H1 (cell line): ENCODE data around the gene DYNC1H1. TPM values are rescaled to one million over a fixed set of nuclear protein-coding genes. Genes with fewer than 3 reads are reported as not detected.

Experiments used
- CTCF ChIA-PET: fragments of 300-600 bp; sonication (Branson Sonifier 250); formaldehyde crosslinking; loops from one replicate; lab custom pipeline; 2021; ENCODE audit not compliant: partially characterized antibody; lab: Charles Lee
- POLR2A ChIA-PET: fragments of 300-600 bp; sonication (Branson Sonifier 250); formaldehyde crosslinking; loops from one replicate; lab custom pipeline; 2021; ENCODE audit warnings: inconsistent platforms; ENCODE audit not compliant: partially characterized antibody; lab: Charles Lee
- DNase-seq, 2 experiments: peaks; one replicate each; pipeline versions ENCODE4 v3.0.0 to v3.0.0-alpha.2; 2010 to 2022; ENCODE audit warnings: low spot score in 2 of 2, low read depth in 1 of 2, mixed read lengths in 1 of 2
- FAIRE-seq: peaks from 2 replicates; lab custom pipeline; 2011; peaks lifted over from hg19 to GRCh38; lab: Jason Lieb, UNC
- H2AFZ ChIP-seq: 2 replicates; pipeline ENCODE4 v1.8.1; 2012; ENCODE audit warnings: low read length, inconsistent platforms
- H2AK5ac ChIP-seq: 2 replicates; pipeline ENCODE4 v1.6.1; 2013; ENCODE audit warnings: low read depth, low read length
- H2BK120ac ChIP-seq: replicated peaks from 2 replicates; pipeline ENCODE3; 2013; ENCODE audit warnings: low read depth, low read length, inconsistent platforms
- H2BK12ac ChIP-seq: 2 replicates; pipeline ENCODE4 v1.6.1; 2013; ENCODE audit warnings: low read depth, low read length
- H2BK15ac ChIP-seq: 2 replicates; pipeline ENCODE4 v1.6.1; 2013; ENCODE audit warnings: low read length
- H2BK20ac ChIP-seq: 2 replicates; pipeline ENCODE4 v1.6.1; 2013; ENCODE audit warnings: low read length
- H2BK5ac ChIP-seq: 2 replicates; pipeline ENCODE4 v1.6.1; 2013; ENCODE audit warnings: low read depth, low read length
- H3K14ac ChIP-seq: 2 replicates; pipeline ENCODE4 v1.6.1; 2013; ENCODE audit warnings: inconsistent platforms; ENCODE audit not compliant: insufficient read length
- H3K18ac ChIP-seq: 2 replicates; pipeline ENCODE4 v1.6.1; 2013; ENCODE audit warnings: low read length; ENCODE audit errors: extremely low read depth
- H3K23ac ChIP-seq: 2 replicates; pipeline ENCODE4 v1.6.1; 2013; ENCODE audit warnings: inconsistent platforms; ENCODE audit not compliant: insufficient read length
- H3K23me2 ChIP-seq: 2 replicates; pipeline ENCODE4 v1.6.1; 2013; ENCODE audit warnings: low read depth, low read length
- H3K27ac ChIP-seq: 2 replicates; pipeline ENCODE4 v1.6.1; 2011; ENCODE audit warnings: low read depth, low read length, inconsistent platforms
- H3K27me3 ChIP-seq, 4 experiments: replicated peaks in 1 of 4; 1 replicate in 1 of 4; 2 replicates in 3 of 4; pipeline versions ENCODE4 v1.6.1 to v1.8.1; 2011 to 2013; ENCODE audit warnings: low read length in 3 of 4, mild to moderate bottlenecking in 3 of 4, inconsistent platforms in 2 of 4, mixed read lengths in 2 of 4, moderate library complexity in 1 of 4; ENCODE audit not compliant: control insufficient read depth in 3 of 4, insufficient read depth in 3 of 4; ENCODE audit errors: extremely low read depth in 1 of 4
- H3K36me3 ChIP-seq, 4 experiments: 2 replicates each; pipeline versions ENCODE4 v1.6.1 to v1.8.1; 2011 to 2013; ENCODE audit warnings: mild to moderate bottlenecking in 4 of 4, low read length in 3 of 4, moderate library complexity in 2 of 4, control low read depth in 1 of 4, inconsistent platforms in 1 of 4; ENCODE audit not compliant: insufficient read depth in 4 of 4, control insufficient read depth in 2 of 4
- H3K4ac ChIP-seq: replicated peaks from 2 replicates; pipeline ENCODE3; 2013; ENCODE audit warnings: low read length, low read depth, mixed read lengths, inconsistent platforms; ENCODE audit not compliant: insufficient read length
- H3K4me1 ChIP-seq, 4 experiments: replicated peaks in 1 of 4; 1 replicate in 1 of 4; 2 replicates in 3 of 4; pipeline versions ENCODE4 v1.6.1 to v1.8.1; 2011 to 2013; ENCODE audit warnings: low read length in 3 of 4, inconsistent platforms in 2 of 4, mixed read lengths in 1 of 4; ENCODE audit not compliant: insufficient read depth in 4 of 4, control insufficient read depth in 3 of 4
- H3K4me2 ChIP-seq, 2 experiments: 2 replicates each; pipeline versions ENCODE4 v1.6.1 to v1.8.1; 2011 to 2013; ENCODE audit warnings: low read depth in 2 of 2, low read length in 2 of 2, control low read depth in 1 of 2, inconsistent platforms in 1 of 2, mild to moderate bottlenecking in 1 of 2; ENCODE audit not compliant: insufficient read depth in 1 of 2
- H3K4me3 ChIP-seq, 4 experiments: fragments of 200-600, 300-600 bp in 1 of 4; sonication (generic), shearing (Covaris generic), sonication (Bioruptor Twin) in 1 of 4; 2 replicates each; pipeline versions ENCODE4 v1.5.1 to v1.8.1; 2011 to 2016; ENCODE audit warnings: low read length in 4 of 4, low read depth in 3 of 4, control low read depth in 2 of 4, inconsistent platforms in 2 of 4, mild to moderate bottlenecking in 2 of 4, mixed read lengths in 1 of 4, moderate library complexity in 1 of 4; ENCODE audit not compliant: insufficient read depth in 2 of 4; ENCODE audit errors: extremely low read depth in 1 of 4
- H3K56ac ChIP-seq: replicated peaks from 2 replicates; pipeline ENCODE3; 2013; ENCODE audit warnings: low read depth, mild to moderate bottlenecking, mixed read lengths, low read length, inconsistent platforms; ENCODE audit not compliant: insufficient read length
- H3K79me1 ChIP-seq: 2 replicates; pipeline ENCODE4 v1.6.1; 2013; ENCODE audit warnings: low read depth, low read length, control low read depth
- H3K79me2 ChIP-seq, 2 experiments: 2 replicates each; pipeline versions ENCODE4 v1.6.1 to v1.8.1; 2012 to 2013; ENCODE audit warnings: low read length in 2 of 2, mild to moderate bottlenecking in 2 of 2, inconsistent platforms in 1 of 2; ENCODE audit not compliant: insufficient read depth in 2 of 2, control insufficient read depth in 1 of 2
- H3K9ac ChIP-seq, 4 experiments: replicated peaks in 1 of 4; 1 replicate in 1 of 4; 2 replicates in 3 of 4; pipeline versions ENCODE4 v1.6.1 to v1.8.1; 2011 to 2013; ENCODE audit warnings: low read depth in 3 of 4, low read length in 3 of 4, control low read depth in 2 of 4, mild to moderate bottlenecking in 2 of 4, moderate library complexity in 2 of 4, inconsistent platforms in 1 of 4; ENCODE audit errors: extremely low read depth in 1 of 4
- H3K9me3 ChIP-seq, 2 experiments: 2 replicates each; pipeline versions ENCODE4 v1.6.1 to v1.8.1; 2012 to 2013; ENCODE audit warnings: mild to moderate bottlenecking in 2 of 2, moderate library complexity in 2 of 2, control low read depth in 1 of 2, inconsistent platforms in 1 of 2, low read depth in 1 of 2, low read length in 1 of 2, mixed read lengths in 1 of 2; ENCODE audit not compliant: insufficient read depth in 2 of 2
- H4K20me1 ChIP-seq, 2 experiments: replicated peaks in 1 of 2; 2 replicates each; pipeline versions ENCODE3 to v1.8.1; 2011 to 2013; ENCODE audit warnings: inconsistent platforms in 2 of 2, low read length in 2 of 2, mild to moderate bottlenecking in 1 of 2; ENCODE audit not compliant: insufficient read depth in 2 of 2, control insufficient read depth in 1 of 2
- H4K5ac ChIP-seq: 2 replicates; pipeline ENCODE4 v1.6.1; 2013; ENCODE audit warnings: low read length, low read depth, mixed read lengths, inconsistent platforms; ENCODE audit not compliant: insufficient read length
- H4K8ac ChIP-seq: 2 replicates; pipeline ENCODE4 v1.8.0; 2013; ENCODE audit warnings: mild to moderate bottlenecking, moderate library complexity, low read length, inconsistent platforms; ENCODE audit not compliant: insufficient read depth; ENCODE audit errors: extremely low read depth
- H4K91ac ChIP-seq: replicated peaks from 2 replicates; pipeline ENCODE3; 2013; ENCODE audit warnings: low read length, mixed read lengths, inconsistent platforms; ENCODE audit not compliant: insufficient read length
- MAFK ChIP-seq: IDR thresholded peaks from 2 replicates; pipeline ENCODE4 v1.6.1; 2012; ENCODE audit warnings: low read depth, mild to moderate bottlenecking, improper control_type of control experiment, low read length
- PHF8 ChIP-seq: fragments of 200-600 bp; sonication (generic); conservative IDR thresholded peaks from 2 replicates; pipeline ENCODE4 v1.7.1; 2012; ENCODE audit warnings: low read depth, mild to moderate bottlenecking, inconsistent platforms, low read length, moderate library complexity
- POLR2AphosphoS5 ChIP-seq: IDR thresholded peaks from 2 replicates; pipeline ENCODE4 v1.6.1; 2011; ENCODE audit warnings: low read depth, low read length
- SIN3A ChIP-seq, 2 experiments: IDR thresholded peaks in 1 of 2; conservative IDR thresholded peaks in 1 of 2; 2 replicates each; pipeline ENCODE4 v1.6.1; 2011 to 2012; ENCODE audit warnings: low read length in 2 of 2, improper control_type of control experiment in 1 of 2, low read depth in 1 of 2, mild to moderate bottlenecking in 1 of 2
- TBP ChIP-seq: IDR thresholded peaks from 2 replicates; pipeline ENCODE4 v1.6.1; 2011; ENCODE audit warnings: low read depth, low read length, improper control_type of control experiment
- WGBS, 2 experiments: shearing (Covaris generic) in 1 of 2; methylation state at CpG; one replicate each; pipeline versions ENCODE4 v1.1.6 to v1.1.7; 2013 to 2015; ENCODE audit warnings: low lambda C conversion rate in 2 of 2, mixed read lengths in 2 of 2, inconsistent platforms in 1 of 2, low coverage in 1 of 2, missing lambda C conversion rate in 1 of 2; ENCODE audit not compliant: insufficient replicate concordance in 2 of 2, insufficient coverage in 1 of 2, insufficient read length in 1 of 2; ENCODE audit errors: extremely low coverage in 1 of 2, missing lambda C conversion rate in 1 of 2; 5-methylcytosine and 5-hydroxymethylcytosine counted together
- polyA plus RNA-seq, 7 experiments: library from polyadenylated mRNA; depleted of rRNA in 3 of 7; stranded (reverse) in 5 of 7; unstranded in 2 of 7; fragments of >200 nt in 5 of 7; fragments of 200-250 nt in 2 of 7; gene quantifications; 1 replicate in 5 of 7; 2 replicates in 1 of 7; 4 replicates in 1 of 7; pipeline versions ENCODE4 v1.2.1 to v1.2.3, GENCODE V29; 2011 to 2013; ENCODE audit warnings: missing spikeins in 2 of 7, mixed read lengths in 2 of 7
- total RNA-seq: library from RNA; stranded (reverse); fragmentation: NEBNext Ultra II Directional; extraction: Animal tissue kit (Norgen Biotek cat#: 25700); gene quantifications from 2 replicates; pipeline ENCODE4 v1.2.1, GENCODE V29; 2021

Gene DYNC1H1
- total and polyA plus RNA-seq, 2 of the 8 experiments (the other 6 are each of a cell fraction or from before 2014, with no cell fraction given): 238 to 387 TPM

- H3K4me3 ChIP-seq: no peak overlapping the region
- H3K4me2 ChIP-seq: no peak overlapping the region
- H3K4me1 ChIP-seq: no peaks in the 10 kb centered on the region
- no peak overlapping the region for H4K5ac ChIP-seq
- H3K36me3 ChIP-seq: peaks cover 44 to 83% (median 76%) of the 10 kb centered on the region in 4 experiments
- H4K91ac ChIP-seq: no peak overlapping the region
- H2AK5ac ChIP-seq: no peak overlapping the region
- H3K9ac ChIP-seq: no peak overlapping the region
- H3K79me2 ChIP-seq: no peaks in the 10 kb centered on the region
- no peak overlapping the region for H3K14ac ChIP-seq
- no peak overlapping the region for H2BK20ac ChIP-seq
- no peaks in the 10 kb centered on the region for H3K27me3 ChIP-seq
- H3K23ac ChIP-seq: no peak overlapping the region
- ChIA-PET CTCF (interaction anchor here (0.9 to 1.4 kb wide), 3 partner anchors 28 to 98 kb away, joined by 3 to 4 read pairs (median 3); no protein-coding TSS in a partner anchor), POLR2A (interaction anchor here (0.5 to 1.4 kb wide), 2 partner anchors 28 to 102 kb away, joined by 3 to 4 read pairs; no protein-coding TSS in a partner anchor)
- FAIRE-seq (no peak), DNase-seq (no peak)
- H3K56ac ChIP-seq: no peak overlapping the region
- 89% methylated on average over 16 of the region's 16 CpGs; no CpG with 5 or more reads in 1 of the 2 experiments for WGBS, 2 experiments
- no peaks in the 10 kb centered on the region for H3K23me2 ChIP-seq
- H3K79me1 ChIP-seq: no peaks in the 10 kb centered on the region; the same call in 1 of the 2 replicates
- H2BK12ac ChIP-seq: no peak overlapping the region
- no peaks in the 10 kb centered on the region for H3K9me3 ChIP-seq
- H2BK5ac ChIP-seq: no peak overlapping the region
- H4K8ac ChIP-seq: no peak overlapping the region
- no peak overlapping the region for H2AFZ ChIP-seq
- no peak overlapping the region for H3K18ac ChIP-seq
- no peak overlapping the region for H3K27ac ChIP-seq
- H3K4ac ChIP-seq: no peak overlapping the region
- peaks cover 7 to 14% of the 10 kb centered on the region in 2 experiments for H4K20me1 ChIP-seq
- no peak overlapping the region for H2BK120ac ChIP-seq
- H2BK15ac ChIP-seq: no peak overlapping the region
- no peak for TF ChIP-seq PHF8
- TF ChIP-seq POLR2AphosphoS5: no peak
- no peak for TF ChIP-seq SIN3A (conservative IDR thresholded peaks at IDR 0.05 in 1 of 2, IDR thresholded peaks at IDR 0.05 in 1 of 2; ENCODE audit: low read depth in 1 of 2, low read length in 2 of 2)
- no peak for TF ChIP-seq TBP
- no peak for TF ChIP-seq MAFK
Measured at GRCh38 chr14:101985957-101986356, 21.6 kb downstream of the DYNC1H1 start.
